ENCODE results near the gene TMEM40. TPM values are rescaled to one million over a fixed set of nuclear protein-coding genes. Genes with fewer than 3 reads are reported as not detected.

TMEM40 gene
- total and polyA plus RNA-seq, 2 of the 13 experiments (the other 11 are each of a cell fraction or from before 2014, with no cell fraction given) = 0.16 TPM; not detected in 1

DNA sequence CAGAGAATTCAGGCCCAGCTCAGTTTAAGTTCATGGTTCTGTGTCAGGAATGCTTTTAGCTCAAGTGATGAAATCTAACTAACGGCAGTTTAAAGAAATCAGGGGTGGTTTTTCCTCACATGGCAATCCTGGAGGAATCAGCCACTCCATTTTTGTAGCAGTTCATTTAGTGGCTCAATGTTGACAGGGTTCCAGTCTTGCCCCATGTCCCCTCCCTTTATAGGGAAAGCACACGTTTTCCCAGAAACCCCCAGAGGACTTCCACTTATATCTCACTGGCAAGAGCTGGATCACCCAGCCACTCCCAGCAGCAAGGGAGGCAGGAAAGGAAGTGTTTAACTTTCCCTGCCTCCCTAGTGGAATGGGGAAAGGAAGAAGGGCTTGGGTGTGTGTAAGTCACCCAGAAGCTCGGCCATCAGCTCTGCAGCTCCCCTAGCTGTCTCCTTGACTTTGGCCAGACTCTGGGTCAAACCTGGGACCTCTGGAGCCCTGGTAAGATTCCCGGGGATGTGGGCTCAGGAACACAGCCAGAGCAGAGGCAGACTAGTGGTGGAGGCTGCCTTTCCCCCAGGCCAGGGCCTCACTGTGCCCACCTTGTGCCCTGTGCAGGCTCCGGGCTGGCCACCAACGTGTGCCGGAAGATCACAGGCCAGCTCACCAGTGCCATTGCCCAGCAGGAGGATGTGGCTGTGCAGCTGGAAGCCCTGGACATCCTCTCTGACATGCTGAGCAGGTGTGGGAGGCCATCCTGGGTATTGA lies 48.7 kb upstream of the TMEM40 start (continued):
- TF ChIP-seq, protein P1, sequence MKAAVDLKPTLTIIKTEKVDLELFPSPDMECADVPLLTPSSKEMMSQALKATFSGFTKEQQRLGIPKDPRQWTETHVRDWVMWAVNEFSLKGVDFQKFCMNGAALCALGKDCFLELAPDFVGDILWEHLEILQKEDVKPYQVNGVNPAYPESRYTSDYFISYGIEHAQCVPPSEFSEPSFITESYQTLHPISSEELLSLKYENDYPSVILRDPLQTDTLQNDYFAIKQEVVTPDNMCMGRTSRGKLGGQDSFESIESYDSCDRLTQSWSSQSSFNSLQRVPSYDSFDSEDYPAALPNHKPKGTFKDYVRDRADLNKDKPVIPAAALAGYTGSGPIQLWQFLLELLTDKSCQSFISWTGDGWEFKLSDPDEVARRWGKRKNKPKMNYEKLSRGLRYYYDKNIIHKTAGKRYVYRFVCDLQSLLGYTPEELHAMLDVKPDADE (CRISPR knock-in tag; IDR thresholded peaks at IDR 0.05) = no peak

DNA sequence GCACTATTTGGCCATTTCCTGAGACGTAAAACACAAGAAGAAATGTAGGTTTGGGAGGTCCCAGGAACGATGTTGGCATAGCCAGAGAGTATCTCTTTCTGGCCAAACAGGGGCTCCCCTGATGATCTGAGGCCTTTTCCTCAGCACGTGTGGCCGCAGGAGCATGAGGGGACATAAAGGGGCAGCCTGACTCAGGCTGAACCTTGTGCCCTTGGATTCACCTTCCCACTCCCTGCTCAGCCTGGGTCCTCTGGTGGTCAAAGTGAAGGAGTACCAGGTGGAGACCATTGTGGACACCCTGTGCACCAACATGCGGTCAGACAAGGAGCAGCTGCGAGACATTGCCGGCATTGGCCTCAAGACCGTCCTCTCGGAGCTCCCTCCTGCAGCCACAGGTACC lies 48.0 kb upstream of the TMEM40 start:
- Histone ChIP-seq H4K20me1 (ENCODE audit: insufficient read depth, low read length) (no peaks in the 10 kb centered on the region), H2AFZ (ENCODE audit: low read length) (no peak overlapping the region), H3K4me3 (replicated peaks in 1 of 3; ENCODE audit: insufficient read depth in 1 of 3, low read depth in 2 of 3, low read length in 3 of 3) (no peak overlapping the region; a peak in 1 of 6 replicates), H3K79me2 (ENCODE audit: insufficient read depth, low read length) (no peaks in the 10 kb centered on the region), H3K36me3 (replicated peaks in 1 of 2; ENCODE audit: control insufficient read depth in 1 of 2, insufficient read depth in 2 of 2, low read length in 2 of 2) (no peaks in the 10 kb centered on the region), H3K4me2 (ENCODE audit: low read depth, low read length) (peak overlapping the region; percentile 10; the same call in 1 of the 2 replicates), H3K27me3 (ENCODE audit: control insufficient read depth in 1 of 2, insufficient read depth in 2 of 2, low read length in 2 of 2) (peaks cover 0 to 47% of the 10 kb centered on the region in 2 experiments; a peak in 3 of 5 replicates), H3K4me1 (ENCODE audit: insufficient read depth, low read length) (peaks cover 29% of the 10 kb centered on the region), H3K27ac (ENCODE audit: extremely low read length, insufficient read depth, low read length) (no peak overlapping the region), H3K9ac (ENCODE audit: insufficient read depth, low read depth, low read length) (no peak overlapping the region), H3K9me3 (ENCODE audit: low read length) (no peaks in the 10 kb centered on the region)
- intact Hi-C loops (cut with micrococcal nuclease; ENCODE audit: unreplicated experiment) = loop anchor here (1.0 kb wide), 1 partner anchor 101 kb away; no protein-coding TSS in a partner anchor
- ChIA-PET POLR2A (no interaction called here), CTCF (ENCODE audit: low intra/inter-chr PET ratio, low total read pairs) (no interaction called here)
- WGBS (ENCODE audit: low lambda C conversion rate) = 20% methylated on average over 8 of the region's 9 CpGs
- no TSS peak for BruUV-seq (replicated peaks)
- in situ Hi-C loops (cut with HindIII; ENCODE audit: extremely low pct_ligation_motif_present, low pct_unique_long_range_greater_than_20kb) = no loop called here
- FAIRE-seq (no peak), DNase-seq (ENCODE audit: low spot score) (peak; percentile 47), ATAC-seq (peak; percentile 61)
- no peak for TF ChIP-seq ZNF224 (CRISPR knock-in tag; IDR thresholded peaks at IDR 0.05)
- TF ChIP-seq SP1 (IDR thresholded peaks at IDR 0.05) = no peak
- no peak for TF ChIP-seq SP1 (CRISPR knock-in tag; IDR thresholded peaks at IDR 0.05)
- TF ChIP-seq, protein P2, sequence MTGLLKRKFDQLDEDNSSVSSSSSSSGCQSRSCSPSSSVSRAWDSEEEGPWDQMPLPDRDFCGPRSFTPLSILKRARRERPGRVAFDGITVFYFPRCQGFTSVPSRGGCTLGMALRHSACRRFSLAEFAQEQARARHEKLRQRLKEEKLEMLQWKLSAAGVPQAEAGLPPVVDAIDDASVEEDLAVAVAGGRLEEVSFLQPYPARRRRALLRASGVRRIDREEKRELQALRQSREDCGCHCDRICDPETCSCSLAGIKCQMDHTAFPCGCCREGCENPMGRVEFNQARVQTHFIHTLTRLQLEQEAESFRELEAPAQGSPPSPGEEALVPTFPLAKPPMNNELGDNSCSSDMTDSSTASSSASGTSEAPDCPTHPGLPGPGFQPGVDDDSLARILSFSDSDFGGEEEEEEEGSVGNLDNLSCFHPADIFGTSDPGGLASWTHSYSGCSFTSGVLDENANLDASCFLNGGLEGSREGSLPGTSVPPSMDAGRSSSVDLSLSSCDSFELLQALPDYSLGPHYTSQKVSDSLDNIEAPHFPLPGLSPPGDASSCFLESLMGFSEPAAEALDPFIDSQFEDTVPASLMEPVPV (CRISPR knock-in tag; IDR thresholded peaks at IDR 0.05) = no peak
- TF ChIP-seq, protein P3, sequence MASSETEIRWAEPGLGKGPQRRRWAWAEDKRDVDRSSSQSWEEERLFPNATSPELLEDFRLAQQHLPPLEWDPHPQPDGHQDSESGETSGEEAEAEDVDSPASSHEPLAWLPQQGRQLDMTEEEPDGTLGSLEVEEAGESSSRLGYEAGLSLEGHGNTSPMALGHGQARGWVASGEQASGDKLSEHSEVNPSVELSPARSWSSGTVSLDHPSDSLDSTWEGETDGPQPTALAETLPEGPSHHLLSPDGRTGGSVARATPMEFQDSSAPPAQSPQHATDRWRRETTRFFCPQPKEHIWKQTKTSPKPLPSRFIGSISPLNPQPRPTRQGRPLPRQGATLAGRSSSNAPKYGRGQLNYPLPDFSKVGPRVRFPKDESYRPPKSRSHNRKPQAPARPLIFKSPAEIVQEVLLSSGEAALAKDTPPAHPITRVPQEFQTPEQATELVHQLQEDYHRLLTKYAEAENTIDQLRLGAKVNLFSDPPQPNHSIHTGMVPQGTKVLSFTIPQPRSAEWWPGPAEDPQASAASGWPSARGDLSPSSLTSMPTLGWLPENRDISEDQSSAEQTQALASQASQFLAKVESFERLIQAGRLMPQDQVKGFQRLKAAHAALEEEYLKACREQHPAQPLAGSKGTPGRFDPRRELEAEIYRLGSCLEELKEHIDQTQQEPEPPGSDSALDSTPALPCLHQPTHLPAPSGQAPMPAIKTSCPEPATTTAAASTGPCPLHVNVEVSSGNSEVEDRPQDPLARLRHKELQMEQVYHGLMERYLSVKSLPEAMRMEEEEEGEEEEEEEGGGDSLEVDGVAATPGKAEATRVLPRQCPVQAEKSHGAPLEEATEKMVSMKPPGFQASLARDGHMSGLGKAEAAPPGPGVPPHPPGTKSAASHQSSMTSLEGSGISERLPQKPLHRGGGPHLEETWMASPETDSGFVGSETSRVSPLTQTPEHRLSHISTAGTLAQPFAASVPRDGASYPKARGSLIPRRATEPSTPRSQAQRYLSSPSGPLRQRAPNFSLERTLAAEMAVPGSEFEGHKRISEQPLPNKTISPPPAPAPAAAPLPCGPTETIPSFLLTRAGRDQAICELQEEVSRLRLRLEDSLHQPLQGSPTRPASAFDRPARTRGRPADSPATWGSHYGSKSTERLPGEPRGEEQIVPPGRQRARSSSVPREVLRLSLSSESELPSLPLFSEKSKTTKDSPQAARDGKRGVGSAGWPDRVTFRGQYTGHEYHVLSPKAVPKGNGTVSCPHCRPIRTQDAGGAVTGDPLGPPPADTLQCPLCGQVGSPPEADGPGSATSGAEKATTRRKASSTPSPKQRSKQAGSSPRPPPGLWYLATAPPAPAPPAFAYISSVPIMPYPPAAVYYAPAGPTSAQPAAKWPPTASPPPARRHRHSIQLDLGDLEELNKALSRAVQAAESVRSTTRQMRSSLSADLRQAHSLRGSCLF (CRISPR knock-in tag; IDR thresholded peaks at IDR 0.05; ENCODE audit: borderline replicate concordance) = no peak
- no peak for TF ChIP-seq ZNF530 (CRISPR knock-in tag; IDR thresholded peaks at IDR 0.05; ENCODE audit: low read depth)
- TF ChIP-seq ADNP (CRISPR knock-in tag; IDR thresholded peaks at IDR 0.05) = no peak
- peak; percentile 32; the same call in 1 of the 2 replicates for TF ChIP-seq STAG1 (CRISPR knock-in tag; IDR thresholded peaks at IDR 0.05)
- TF ChIP-seq, protein P4, sequence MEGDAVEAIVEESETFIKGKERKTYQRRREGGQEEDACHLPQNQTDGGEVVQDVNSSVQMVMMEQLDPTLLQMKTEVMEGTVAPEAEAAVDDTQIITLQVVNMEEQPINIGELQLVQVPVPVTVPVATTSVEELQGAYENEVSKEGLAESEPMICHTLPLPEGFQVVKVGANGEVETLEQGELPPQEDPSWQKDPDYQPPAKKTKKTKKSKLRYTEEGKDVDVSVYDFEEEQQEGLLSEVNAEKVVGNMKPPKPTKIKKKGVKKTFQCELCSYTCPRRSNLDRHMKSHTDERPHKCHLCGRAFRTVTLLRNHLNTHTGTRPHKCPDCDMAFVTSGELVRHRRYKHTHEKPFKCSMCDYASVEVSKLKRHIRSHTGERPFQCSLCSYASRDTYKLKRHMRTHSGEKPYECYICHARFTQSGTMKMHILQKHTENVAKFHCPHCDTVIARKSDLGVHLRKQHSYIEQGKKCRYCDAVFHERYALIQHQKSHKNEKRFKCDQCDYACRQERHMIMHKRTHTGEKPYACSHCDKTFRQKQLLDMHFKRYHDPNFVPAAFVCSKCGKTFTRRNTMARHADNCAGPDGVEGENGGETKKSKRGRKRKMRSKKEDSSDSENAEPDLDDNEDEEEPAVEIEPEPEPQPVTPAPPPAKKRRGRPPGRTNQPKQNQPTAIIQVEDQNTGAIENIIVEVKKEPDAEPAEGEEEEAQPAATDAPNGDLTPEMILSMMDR (CRISPR knock-in tag; IDR thresholded peaks at IDR 0.05) = peak; percentile 56
- TF ChIP-seq, protein P5, sequence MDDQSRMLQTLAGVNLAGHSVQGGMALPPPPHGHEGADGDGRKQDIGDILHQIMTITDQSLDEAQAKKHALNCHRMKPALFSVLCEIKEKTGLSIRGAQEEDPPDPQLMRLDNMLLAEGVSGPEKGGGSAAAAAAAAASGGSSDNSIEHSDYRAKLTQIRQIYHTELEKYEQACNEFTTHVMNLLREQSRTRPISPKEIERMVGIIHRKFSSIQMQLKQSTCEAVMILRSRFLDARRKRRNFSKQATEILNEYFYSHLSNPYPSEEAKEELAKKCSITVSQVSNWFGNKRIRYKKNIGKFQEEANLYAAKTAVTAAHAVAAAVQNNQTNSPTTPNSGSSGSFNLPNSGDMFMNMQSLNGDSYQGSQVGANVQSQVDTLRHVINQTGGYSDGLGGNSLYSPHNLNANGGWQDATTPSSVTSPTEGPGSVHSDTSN (CRISPR knock-in tag; IDR thresholded peaks at IDR 0.05; ENCODE audit: borderline replicate concordance) = no peak
